Right lung (tissue), 5 donors: ENCODE measurements around the gene COL4A2. TPM values are rescaled to one million over a fixed set of nuclear protein-coding genes. Genes with fewer than 3 reads are reported as not detected.

Source experiments
- DNase-seq, 2 donors: peaks; one replicate each; pipeline ENCODE4 v3.0.0-alpha.2; 2013
- polyA plus RNA-seq, 5 donors: library from polyadenylated mRNA; unstranded; fragments of 120-200 nt; gene quantifications; one replicate each; pipeline versions ENCODE4 v1.2.1 to v1.2.3, GENCODE V29; 2013; ENCODE audit warnings: inconsistent platforms in 1 of 5, low replicate concordance in 1 of 5; ENCODE audit not compliant: insufficient read length in 5 of 5, insufficient read depth in 1 of 5

COL4A2 gene
- polyA plus RNA-seq, 5 donors: 251 to 483 (median 304) TPM

- no peak for DNase-seq
Measured at GRCh38 chr13:110509971-110510786, 203.1 kb downstream of the COL4A2 start.

- no peak for DNase-seq
Measured at GRCh38 chr13:110511509-110512181, 204.6 kb downstream of the COL4A2 start.

- DNase-seq: no peak
Measured at GRCh38 chr13:110512198-110512740, 205.2 kb downstream of the COL4A2 start.

- no peak for DNase-seq
Measured at GRCh38 chr13:110516500-110516899, 209.4 kb downstream of the COL4A2 start.

- no peak for DNase-seq
Measured at GRCh38 chr13:110517505-110518225, 210.6 kb downstream of the COL4A2 start.

- DNase-seq: no peak
Measured at GRCh38 chr13:110518226-110518525, 211.1 kb downstream of the COL4A2 start.

GRCh38 chr13:110518571-110518970, 211.5 kb downstream of the COL4A2 start:
- DNase-seq: no peak

- DNase-seq: no peak
Measured at GRCh38 chr13:110519046-110519445, 212.0 kb downstream of the COL4A2 start.

GRCh38 chr13:110519506-110519905, 212.4 kb downstream of the COL4A2 start:
- DNase-seq: no peak

- DNase-seq: peak in 1 of 2 donors; percentile 68
Measured at GRCh38 chr13:110520431-110521295, 213.6 kb downstream of the COL4A2 start.

- no peak for DNase-seq
Measured at GRCh38 chr13:110521296-110521680, 214.2 kb downstream of the COL4A2 start.

- DNase-seq: no peak
Measured at GRCh38 chr13:110521946-110522345, 214.9 kb downstream of the COL4A2 start.

GRCh38 chr13:110522721-110523120, 215.6 kb downstream of the COL4A2 start:
- DNase-seq: no peak

- no peak for DNase-seq
Measured at GRCh38 chr13:110523180-110523579, 216.1 kb downstream of the COL4A2 start.

GRCh38 chr13:110523838-110524540, 216.9 kb downstream of the COL4A2 start:
- DNase-seq: no peak

GRCh38 chr13:110524541-110525257, 217.6 kb downstream of the COL4A2 start:
- DNase-seq: no peak

GRCh38 chr13:110525328-110526319, 218.5 kb downstream of the COL4A2 start:
- no peak for DNase-seq

- DNase-seq: no peak
Measured at GRCh38 chr13:110528371-110528770, 221.3 kb downstream of the COL4A2 start.

GRCh38 chr13:110528911-110529310, 221.8 kb downstream of the COL4A2 start:
- no peak for DNase-seq
